Suppressor macrophage (primary cell): Measurements from ENCODE around the gene COPS7A.
"Not testable (repeated sequence)": the region's sequence is repeated elsewhere in the genome, so short reads cannot be mapped to it uniquely, and the experiment has no call there.

ENCODE experiments used
- DNase-seq, 4 experiments: peaks; one replicate each; pipeline ENCODE4 v3.0.0-alpha.2; 2020 to 2022

COPS7A gene

DNA sequence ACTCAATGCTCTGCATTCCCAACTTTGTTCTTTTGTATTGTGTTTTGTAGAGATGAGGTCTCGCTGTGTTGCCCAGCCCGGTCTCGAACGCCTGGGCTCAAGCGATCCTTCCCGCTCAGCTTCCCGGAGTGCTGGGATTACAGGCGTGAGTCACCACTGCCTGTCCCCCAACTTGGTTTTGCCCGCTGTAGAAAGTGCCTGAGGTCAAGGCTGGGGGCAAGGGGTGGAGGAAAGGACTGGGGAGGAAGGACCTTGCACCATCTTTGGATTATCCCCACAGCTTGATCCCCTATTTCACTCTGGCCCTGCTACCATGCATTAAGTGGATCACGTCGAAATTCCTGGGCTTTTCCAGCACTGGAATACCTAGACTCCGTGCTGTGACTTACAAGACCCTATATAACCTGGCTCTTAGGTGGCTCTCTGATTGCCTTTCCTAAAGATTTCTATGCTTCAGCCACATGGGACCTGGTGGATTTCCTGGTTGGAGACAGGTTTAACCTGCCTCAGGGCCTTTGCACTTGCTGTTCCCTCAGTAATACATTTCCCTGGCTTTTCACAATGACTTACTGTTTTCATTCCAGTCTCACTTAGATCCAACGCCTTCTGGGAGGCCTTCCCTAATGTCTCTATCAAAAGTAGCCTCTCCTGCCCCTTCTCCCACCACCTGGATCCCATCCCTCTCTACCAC lies 22.6 kb upstream of the COPS7A start:
- DNase-seq, result no peak

DNA sequence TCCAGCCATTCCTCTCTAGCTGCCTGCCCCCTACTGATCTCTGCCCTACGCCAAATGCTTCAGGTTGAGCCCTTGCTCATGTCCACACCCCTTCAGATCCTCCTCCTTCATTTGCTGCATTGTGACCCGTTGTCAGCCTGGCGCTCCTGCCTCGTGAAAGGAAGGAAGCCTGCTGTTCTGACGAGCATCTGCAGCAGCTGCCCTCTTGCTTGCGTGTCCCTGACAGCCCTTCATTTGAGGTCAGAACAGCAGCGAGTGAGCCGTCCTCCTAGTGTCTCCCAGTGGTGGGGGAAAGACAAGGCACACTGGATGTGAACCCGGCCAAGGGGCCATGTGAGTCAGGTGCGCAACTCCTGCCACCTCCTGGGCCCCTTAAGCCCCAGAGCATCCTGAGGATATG lies 20.2 kb upstream of the COPS7A start:
- peak; percentile 15 to 58 (median 41) for DNase-seq

DNA sequence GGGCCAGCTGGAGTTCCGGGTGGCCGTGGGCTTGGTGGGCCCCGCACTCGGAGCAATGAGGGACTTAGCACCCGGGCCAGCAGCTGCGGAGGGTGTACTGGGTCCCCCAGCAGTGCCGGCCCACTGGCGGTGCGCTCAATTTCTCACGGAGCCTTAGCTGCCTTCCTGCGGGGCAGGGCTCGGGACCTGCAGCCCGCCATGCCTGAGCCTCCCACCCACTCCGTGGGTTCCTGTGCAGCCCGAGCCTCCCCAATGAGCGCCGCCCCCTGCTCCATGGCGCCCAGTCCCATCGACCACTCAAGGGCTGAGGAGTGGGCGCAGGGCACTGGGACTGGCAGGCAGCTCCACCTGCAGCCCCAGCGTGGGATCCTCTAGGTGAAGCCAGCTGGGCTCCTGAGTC lies 15.5 kb upstream of the COPS7A start:
- not testable (repeated sequence) for DNase-seq

DNA sequence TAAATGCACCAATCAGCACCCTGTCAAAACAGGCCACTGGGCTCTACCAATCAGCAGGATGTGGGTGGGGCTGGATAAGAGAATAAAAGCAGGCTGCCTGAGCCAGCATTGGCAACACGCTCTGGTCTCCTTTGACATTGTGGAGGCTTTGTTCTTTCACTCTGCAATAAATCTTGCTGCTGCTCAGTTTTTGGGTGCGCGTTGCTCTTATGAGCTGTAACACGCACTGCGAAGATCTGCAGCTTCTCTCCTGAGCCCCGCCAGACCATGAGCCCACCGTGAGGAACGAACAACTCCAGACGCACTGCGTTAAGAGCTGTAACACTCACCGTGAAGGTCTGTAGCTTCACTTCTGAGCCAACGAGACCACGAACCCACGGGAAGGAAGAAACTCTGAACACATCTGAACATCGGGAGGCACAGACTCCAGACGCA lies 14.9 kb upstream of the COPS7A start:
- DNase-seq, result no peak

DNA sequence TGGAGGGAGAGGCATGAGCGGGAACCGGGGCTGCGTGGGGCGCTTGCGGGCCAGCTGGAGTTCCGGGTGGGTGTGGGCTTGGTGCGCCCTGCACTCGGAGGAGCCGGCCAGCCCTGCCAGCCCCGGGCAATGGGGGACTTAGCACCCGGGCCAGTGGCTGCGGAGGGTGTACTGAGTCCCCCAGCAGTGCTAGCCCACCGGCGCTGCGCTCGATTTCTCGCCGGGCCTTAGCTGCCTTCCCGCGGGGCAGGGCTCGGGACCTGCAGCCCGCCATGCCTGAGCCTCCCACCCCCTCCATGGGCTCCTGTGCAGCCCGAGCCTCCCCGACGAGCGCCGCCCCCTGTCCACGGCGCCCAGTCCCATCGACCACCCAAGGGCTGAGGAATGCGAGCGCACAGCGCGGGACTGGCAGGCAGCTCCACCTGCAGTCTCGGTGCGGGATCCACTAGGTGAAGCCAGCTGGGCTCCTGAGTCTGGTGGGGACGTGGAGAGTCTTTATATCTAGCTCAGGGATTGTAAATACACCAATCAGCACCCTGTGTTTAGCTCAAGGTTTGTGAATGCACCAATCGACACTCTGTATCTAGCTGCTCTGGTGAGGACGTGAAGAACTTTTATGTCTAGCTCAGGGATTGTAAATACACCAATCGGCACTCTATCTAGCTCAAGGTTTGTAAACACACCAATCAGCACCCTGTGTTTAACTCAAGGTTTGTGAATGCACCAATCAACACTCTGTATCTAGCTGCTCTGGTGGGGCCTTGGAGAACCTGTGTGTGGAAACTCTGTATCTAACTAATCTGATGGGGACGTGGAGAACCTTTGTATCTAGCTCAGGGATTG lies 7.6 kb upstream of the COPS7A start:
- not testable (repeated sequence) for DNase-seq

DNA sequence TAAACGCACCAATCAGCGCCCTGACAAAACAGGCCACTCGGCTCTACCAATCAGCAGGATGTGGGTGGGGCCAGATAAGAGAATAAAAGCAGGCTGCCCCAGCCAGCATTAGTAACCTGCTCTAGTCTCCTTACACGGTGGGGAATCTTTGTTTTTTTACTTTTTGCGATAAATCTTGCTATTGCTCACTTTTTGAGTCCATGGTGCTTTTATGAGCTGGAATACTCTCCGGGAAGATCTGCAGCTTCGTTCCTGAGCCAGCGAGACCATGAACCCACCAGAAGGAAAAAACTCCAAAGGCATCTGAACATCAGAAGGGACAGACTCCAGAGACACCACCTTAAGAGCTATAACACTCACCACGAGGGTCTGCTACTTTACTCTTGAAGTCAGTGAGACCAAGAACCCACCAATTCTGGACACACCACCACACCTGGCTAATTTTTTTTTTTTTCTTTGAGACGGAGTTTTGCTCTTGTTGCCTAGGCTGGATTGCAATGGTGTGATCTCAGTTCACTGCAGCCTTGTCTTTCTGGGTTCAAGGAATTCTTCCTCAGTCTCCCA lies 6.9 kb upstream of the COPS7A start:
- DNase-seq, result no peak

DNA sequence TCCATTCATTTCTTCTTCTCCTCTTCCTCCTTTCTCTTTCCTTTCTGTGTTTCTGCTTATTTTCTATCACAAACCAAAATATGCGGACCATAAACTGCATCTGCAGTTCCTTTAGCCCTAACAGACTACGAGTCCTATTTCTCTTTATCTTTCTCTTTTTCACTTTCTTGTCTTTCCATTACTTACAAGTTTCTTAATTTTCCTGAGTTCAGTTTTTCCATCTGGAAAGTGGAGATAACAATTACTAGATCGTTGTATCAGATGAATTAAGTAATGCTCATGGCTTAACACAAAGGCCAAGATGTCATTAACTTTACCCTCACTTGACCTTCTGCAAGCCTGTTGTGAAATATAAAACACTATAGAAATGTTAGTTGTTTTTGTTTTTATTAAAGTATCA lies 983 bp upstream of the COPS7A start:
- no peak for DNase-seq

DNA sequence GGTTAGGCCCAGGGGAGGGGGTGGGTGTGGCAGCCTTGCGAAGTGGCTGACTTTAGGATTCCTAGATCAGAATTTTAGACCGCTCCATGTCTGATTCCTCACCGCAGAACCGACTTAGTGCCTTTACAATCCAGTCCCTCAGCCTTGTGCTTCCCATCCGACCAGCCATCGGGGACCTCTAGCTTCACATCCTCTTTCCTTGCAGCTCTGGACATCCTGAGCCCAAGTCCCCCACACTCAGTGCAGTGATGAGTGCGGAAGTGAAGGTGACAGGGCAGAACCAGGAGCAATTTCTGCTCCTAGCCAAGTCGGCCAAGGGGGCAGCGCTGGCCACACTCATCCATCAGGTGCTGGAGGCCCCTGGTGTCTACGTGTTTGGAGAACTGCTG lies 557 bp downstream of the COPS7A start:
- DNase-seq, result peak; percentile 51 to 72 (median 67)

DNA sequence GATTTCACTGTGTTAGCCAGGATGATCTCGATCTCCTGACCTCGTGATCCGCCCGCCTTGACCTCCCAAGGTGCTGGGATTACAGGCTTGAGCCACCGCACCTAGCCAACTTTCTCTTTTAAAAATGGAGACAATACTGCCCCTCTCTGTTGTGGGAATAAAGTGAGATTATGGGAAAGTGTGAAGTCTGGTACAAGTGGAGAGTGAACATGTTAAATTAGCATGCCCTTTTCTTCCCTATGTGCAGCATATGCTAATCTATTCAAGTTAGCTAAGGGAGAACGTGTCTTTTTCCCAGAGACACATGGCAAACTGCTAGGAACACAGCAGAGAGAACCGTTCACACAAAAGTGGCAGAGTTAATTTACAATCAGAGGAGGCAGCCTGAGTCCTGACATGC lies 1.5 kb downstream of the COPS7A start:
- DNase-seq, result no peak

DNA sequence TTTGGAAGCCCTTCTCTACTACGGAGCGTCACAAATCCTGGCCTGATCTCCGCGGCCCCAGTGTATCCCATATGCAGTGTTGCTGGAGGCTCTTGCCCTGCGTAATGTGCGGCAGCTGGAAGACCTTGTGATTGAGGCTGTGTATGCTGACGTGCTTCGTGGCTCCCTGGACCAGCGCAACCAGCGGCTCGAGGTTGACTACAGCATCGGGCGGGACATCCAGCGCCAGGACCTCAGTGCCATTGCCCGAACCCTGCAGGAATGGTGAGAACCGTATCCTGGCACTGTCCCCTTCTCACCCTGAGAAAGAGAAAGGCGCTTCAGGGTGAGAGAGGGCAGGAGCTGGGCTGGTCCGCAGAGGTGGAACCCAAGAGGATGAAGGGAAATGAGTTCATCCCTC lies 5.3 kb downstream of the COPS7A start:
- DNase-seq, result no peak

DNA sequence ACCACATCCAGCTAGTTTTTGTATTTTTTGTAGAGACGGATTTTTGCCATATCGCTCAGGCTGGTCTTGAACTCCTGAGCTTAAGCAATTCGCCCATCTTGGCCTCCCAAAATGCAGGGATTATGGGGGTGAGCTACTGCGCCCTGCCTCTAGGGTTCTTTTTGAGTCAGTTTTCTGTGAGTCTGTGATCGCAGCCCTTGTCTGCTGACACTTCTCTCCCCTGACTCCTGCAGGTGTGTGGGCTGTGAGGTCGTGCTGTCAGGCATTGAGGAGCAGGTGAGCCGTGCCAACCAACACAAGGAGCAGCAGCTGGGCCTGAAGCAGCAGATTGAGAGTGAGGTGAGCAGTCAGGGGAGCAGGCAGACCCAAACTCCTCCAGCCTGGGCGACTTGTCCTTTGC lies 6.3 kb downstream of the COPS7A start:
- no peak for DNase-seq

DNA sequence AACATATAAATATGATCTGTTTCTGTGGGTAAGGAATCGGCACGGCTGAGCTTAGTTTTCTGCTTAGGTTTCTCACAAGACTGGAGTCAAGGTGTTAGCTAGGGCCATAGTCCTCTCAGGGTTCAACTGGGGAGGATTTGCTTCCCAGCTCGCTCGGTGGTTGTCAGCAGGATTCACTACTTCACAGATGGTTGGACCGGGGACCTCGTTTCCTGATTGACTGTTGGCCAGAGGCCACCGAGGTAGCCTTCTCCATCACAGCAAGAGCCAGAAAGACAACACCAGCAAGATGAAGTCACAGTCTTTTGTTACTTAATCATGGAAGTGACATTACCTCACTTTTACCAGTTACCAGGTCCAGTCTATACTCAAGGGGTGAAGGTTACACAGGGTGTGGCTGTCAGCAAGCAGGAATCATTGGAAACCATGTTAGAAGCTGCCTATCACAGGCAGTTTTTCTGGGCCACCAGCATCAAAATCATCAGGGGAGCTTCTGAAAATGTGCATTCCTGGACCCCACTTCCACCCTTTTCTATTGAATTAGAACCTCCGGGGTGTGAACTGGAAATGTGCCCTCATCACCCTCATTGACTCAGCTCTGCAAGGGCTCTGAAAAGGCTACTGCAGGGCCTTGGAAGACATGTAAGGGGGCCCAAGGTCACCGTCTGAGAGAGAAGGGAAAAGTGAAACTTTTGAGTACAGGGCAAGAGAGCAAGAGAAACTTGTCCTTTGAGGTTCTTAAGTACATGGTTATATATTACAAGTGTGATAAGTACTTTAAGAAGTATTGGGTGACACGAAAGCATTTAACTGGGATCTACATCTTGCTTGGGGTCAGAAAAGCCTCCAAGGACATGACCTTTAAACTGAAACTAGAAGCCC lies 10.9 kb downstream of the COPS7A start:
- DNase-seq, result no peak

DNA sequence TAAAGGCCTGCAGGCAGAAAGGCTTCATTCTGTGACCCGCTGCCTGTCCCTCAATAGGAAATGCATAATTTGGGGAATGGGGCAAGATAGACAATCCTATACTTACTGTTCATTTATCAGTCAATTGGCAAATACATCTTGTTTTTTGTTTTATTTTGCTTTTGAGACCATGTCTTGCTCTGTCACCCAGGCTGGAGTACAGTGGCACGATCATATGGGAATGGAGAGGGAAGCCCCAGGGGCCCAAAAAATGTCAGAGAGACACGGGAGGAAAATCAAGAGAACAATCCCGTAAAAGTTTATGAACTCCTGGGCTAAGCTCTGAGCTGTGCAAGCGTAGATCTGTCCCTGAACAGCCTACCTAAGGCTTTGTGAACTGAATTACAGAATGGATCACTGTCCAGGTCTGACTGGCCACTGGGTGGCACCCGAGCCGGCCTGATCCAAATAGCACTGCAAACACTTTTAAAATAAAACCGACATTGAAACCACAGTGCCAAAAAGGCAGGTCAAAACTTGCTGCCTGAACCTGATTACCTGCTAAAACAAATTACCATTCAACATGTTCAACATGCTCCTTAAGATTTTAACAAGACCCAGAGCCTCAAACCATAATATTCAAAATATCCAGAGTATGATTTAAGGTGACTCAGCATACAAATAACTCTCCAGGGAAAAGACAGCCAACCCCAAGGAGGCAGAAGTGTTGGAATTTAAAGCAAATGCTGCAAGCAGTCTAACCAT lies 11.8 kb downstream of the COPS7A start:
- DNase-seq, result peak; percentile 66 to 84 (median 74)

DNA sequence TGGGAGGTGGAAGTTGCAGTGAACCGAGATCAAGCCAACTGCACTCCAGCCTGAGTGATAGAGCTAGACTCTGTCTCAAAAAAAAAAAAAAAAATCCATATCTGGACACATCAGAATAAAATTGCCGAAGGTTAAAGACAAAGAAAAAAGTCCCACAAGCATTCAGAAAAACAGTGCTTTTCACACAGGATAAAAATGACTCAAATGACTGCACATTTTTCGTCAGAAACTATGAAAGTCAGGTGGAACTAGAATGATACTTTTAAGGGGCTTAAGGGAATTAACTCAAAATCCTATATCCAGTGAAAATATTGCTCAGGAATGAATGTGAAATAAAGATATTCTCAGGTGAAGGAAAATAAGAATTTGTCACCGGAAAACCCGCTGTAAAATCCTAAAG lies 12.9 kb downstream of the COPS7A start:
- DNase-seq, result no peak

DNA sequence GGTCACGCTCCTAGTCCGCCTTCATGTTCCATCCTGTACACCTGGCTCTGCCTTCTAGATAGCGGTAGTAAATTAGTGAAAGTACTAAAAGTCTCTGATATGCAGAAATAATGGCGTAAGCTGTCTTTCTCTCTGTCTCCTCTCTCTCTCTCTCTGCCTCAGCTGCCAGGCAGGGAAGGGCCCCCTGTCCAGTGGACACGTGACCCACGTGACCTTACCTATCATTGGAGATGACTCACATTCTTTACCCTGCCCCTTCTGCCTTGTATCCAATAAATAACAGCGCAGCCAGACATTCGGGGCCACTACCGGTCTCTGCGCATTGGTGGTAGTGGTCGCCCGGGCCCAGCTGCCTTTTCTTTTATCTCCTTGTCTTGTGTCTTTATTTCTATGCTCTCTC lies 18.2 kb downstream of the COPS7A start:
- not testable (repeated sequence) for DNase-seq

DNA sequence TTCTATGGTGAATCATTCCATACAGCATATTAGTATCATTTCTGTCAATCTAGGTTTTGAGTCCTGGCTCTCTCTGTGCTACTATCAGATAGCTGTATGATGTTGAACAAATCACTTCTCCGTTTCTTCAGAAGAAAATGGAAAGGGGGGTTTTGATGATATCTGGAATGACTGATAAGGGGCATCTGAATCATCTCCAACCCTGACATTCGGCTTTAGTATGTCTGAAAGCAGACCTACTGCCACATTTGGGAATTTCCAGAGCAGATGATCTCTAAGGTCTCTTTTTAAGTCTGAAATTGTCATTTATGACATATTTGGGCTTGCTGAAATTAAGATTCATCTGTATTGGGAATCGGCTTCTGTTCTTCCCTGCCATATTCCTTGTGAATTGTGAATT lies 19.0 kb downstream of the COPS7A start:
- DNase-seq, result no peak

DNA sequence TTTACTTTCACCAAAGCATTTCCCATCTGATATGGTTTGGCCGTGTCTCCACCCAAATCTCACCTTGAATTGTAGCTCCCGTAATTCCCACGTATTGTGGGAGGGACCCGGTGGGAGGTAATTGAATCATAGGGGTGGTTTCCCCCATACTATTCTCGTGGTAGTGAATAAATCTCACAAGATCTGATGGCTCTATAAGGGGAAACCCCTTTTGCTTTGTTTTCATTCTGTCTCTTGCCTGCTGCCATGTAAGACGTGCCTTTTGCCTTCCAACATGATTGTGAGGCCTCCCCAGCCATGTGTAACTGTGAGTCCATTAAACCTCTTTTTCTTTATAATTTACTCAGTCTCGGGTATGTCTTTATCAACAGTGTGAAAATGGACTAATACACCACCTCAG lies 19.5 kb downstream of the COPS7A start:
- DNase-seq, result peak in 2 of 4 experiments; percentile 17 to 35

DNA sequence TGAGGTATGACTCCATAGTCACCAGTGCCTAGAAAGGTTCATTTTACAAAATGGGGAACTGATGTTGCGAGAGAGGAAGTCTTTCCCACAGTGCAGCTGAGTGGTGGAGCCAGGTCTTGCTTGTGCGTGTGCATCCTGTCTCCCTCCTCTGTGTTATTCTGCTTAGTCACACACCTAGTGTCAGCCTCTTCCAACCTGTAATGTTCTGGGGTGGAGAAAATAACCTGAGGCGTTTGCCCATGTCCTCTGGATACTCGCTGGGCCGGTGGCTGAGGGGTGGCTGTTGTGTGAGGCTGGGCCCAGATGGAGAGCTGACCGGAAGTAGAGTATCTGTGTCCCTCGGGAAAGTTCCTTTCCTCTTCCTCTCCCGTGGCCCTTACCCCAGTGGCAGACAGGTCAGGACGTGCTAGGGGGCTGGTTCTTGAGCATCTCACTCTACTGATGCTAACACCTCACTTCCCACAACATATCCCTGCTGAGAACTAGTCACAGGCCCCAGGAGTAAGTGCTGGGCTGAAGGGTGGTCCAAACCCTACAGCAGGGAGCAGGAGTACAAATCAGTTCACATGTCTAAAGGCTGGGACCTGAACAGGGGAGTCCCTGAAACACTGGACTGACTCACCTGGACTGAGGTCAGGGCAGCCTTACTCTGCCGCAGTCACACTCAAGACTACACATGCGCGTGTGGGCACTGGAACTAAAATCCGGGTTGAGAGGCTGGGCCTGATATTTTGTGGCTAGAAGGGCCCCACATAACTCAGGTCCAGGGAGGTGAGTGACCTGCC lies 22.1 kb downstream of the COPS7A start:
- DNase-seq, result peak; percentile 78 to 92 (median 84)

DNA sequence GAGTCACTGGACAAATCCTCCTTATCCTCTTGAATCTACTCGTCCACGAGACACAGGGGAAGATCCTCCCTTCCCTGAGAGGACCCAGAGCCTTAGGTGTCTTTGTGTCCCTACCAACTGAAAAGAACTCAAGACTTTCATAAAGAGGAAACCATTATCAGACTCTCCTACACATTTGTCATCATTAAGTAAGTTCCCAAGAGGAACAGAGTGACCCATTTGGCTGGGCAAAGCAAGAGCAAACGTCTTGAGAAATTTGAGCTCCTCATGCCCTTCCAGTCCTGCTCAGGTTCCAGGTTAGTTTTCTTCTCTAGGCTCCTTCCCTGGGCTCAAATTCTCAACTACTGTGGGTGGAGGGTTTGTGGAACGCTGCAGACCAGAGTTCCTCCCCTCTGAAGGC lies 23.4 kb downstream of the COPS7A start:
- peak in 3 of 4 experiments; percentile 50 to 61 (median 53) for DNase-seq

DNA sequence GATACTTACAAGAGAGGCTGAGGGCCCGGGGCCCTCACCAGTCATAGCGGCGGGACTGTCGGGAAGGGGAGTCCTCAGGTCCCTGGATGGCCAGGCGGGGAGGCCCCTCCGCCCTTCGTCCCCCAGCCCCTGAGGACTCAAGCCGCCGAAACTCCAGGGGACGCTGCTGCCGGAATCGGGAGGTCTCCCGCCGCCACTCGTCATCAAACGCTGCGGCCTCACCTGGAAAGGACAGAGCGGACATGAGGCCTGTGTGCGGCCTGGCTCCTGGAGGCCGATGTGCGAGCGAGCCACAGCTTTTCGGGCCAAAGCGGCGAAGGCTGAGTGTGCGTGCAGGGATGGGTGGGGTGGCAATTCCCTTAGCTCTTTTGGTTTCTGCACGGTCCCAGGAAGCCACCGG lies 24.9 kb downstream of the COPS7A start:
- no peak for DNase-seq

DNA sequence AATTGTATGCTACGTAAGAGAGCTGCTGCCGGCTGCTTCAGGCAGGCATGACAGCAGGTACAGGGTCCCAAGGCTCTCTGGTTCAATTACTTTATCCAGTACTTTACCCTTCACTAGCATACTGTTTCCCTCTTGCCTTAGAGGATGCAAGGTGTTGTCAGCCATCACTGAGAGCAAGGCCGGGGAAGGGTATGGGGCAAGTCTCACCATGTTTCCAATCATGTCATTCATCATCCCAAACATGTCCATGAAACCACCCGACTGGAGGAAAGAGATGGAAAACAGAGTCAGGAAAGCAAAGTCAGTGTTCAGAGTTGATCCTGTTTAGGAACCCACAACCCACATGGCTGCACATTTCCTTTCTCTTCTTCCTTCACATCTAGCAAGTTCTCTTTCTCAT lies 26.7 kb downstream of the COPS7A start:
- no peak for DNase-seq
